ENCODE results near the gene CCDC148.

CCDC148 gene

GRCh38 chr2:158405341-158405740, 51.2 kb downstream of the CCDC148 start:
- Histone ChIP-seq H3K27ac (replicated peaks) (no peak overlapping the region), H3K27me3 (ENCODE audit: insufficient read depth, poor library complexity, severe bottlenecking) (no peaks in the 10 kb centered on the region), H3K4me3 (replicated peaks; ENCODE audit: insufficient read depth, low read length) (no peak overlapping the region)
- TF ChIP-seq SPI1 (IDR thresholded peaks at IDR 0.05; ENCODE audit: borderline replicate concordance, low read depth), result no peak
- TF ChIP-seq CTCF (IDR thresholded peaks at IDR 0.05; ENCODE audit: insufficient read depth, low read length), result no peak
- TF ChIP-seq GABPA (IDR thresholded peaks at IDR 0.05; ENCODE audit: low read depth), result no peak
- no peak for TF ChIP-seq POLR2AphosphoS5 (IDR thresholded peaks at IDR 0.05; ENCODE audit: low read depth)
- TF ChIP-seq REST (IDR thresholded peaks at IDR 0.05; ENCODE audit: insufficient replicate concordance, low read depth), result no peak
- DNase-seq (ENCODE audit: low read depth in 1 of 2, low spot score in 1 of 2), result no peak

- DNase-seq (ENCODE audit: low read depth in 1 of 2, low spot score in 1 of 2), result no peak
- H3K27me3 ChIP-seq (ENCODE audit: insufficient read depth, poor library complexity, severe bottlenecking), result no peaks in the 10 kb centered on the region
- no peak for TF ChIP-seq REST (IDR thresholded peaks at IDR 0.05; ENCODE audit: insufficient replicate concordance, low read depth)
- no peak for TF ChIP-seq CTCF (IDR thresholded peaks at IDR 0.05; ENCODE audit: insufficient read depth, low read length)
- TF ChIP-seq SPI1 (IDR thresholded peaks at IDR 0.05; ENCODE audit: borderline replicate concordance, low read depth), result no peak
- TF ChIP-seq POLR2AphosphoS5 (IDR thresholded peaks at IDR 0.05; ENCODE audit: low read depth), result no peak
- no peak for TF ChIP-seq GABPA (IDR thresholded peaks at IDR 0.05; ENCODE audit: low read depth)
- H3K4me3 ChIP-seq (replicated peaks; ENCODE audit: insufficient read depth, low read length), result no peak overlapping the region
- H3K27ac ChIP-seq (replicated peaks), result no peak overlapping the region
Observed at GRCh38 chr2:158403237-158403636, 53.3 kb downstream of the CCDC148 start.

GRCh38 chr2:158402665-158403064, 53.9 kb downstream of the CCDC148 start:
- DNase-seq (ENCODE audit: low read depth in 1 of 2, low spot score in 1 of 2), result no peak
- Histone ChIP-seq H3K27me3 (ENCODE audit: insufficient read depth, poor library complexity, severe bottlenecking) (no peaks in the 10 kb centered on the region), H3K27ac (replicated peaks) (no peak overlapping the region), H3K4me3 (replicated peaks; ENCODE audit: insufficient read depth, low read length) (no peak overlapping the region)
- TF ChIP-seq POLR2AphosphoS5 (IDR thresholded peaks at IDR 0.05; ENCODE audit: low read depth) (no peak), REST (IDR thresholded peaks at IDR 0.05; ENCODE audit: insufficient replicate concordance, low read depth) (no peak)

GRCh38 chr2:158395166-158395565, 61.4 kb downstream of the CCDC148 start:
- Histone ChIP-seq H3K27ac (replicated peaks) (no peak overlapping the region), H3K4me3 (replicated peaks; ENCODE audit: insufficient read depth, low read length) (no peak overlapping the region), H3K27me3 (ENCODE audit: insufficient read depth, poor library complexity, severe bottlenecking) (no peaks in the 10 kb centered on the region)
- no peak for DNase-seq (ENCODE audit: low read depth in 1 of 2, low spot score in 1 of 2)
- TF ChIP-seq CTCF (IDR thresholded peaks at IDR 0.05; ENCODE audit: insufficient read depth, low read length), result no peak
- no peak for TF ChIP-seq REST (IDR thresholded peaks at IDR 0.05; ENCODE audit: insufficient replicate concordance, low read depth)
- TF ChIP-seq GABPA (IDR thresholded peaks at IDR 0.05; ENCODE audit: low read depth), result no peak
- no peak for TF ChIP-seq POLR2AphosphoS5 (IDR thresholded peaks at IDR 0.05; ENCODE audit: low read depth)
- no peak for TF ChIP-seq SPI1 (IDR thresholded peaks at IDR 0.05; ENCODE audit: borderline replicate concordance, low read depth)

Data from HL-60 (cell line).